ENCODE measurements around the gene CYBB.

CYBB gene

GRCh38 chrX:37817176-37817575 is 37.3 kb downstream of the CYBB start:
- no peak for TF ChIP-seq CTCF (conservative IDR thresholded peaks at IDR 0.05)

GRCh38 chrX:37817579-37817978 is 37.7 kb downstream of the CYBB start:
- no peak overlapping the region for H3K27ac ChIP-seq
- no peak for TF ChIP-seq CTCF (conservative IDR thresholded peaks at IDR 0.05)

More at GRCh38 chrX:37817176-37817575, 37.3 kb downstream of the CYBB start:
- H3K27ac ChIP-seq, result no peak overlapping the region

GRCh38 chrX:37818031-37818430 is 38.2 kb downstream of the CYBB start:
- no peak overlapping the region for H3K27ac ChIP-seq

GRCh38 chrX:37820646-37821045 is 40.8 kb downstream of the CYBB start:
- TF ChIP-seq CTCF (conservative IDR thresholded peaks at IDR 0.05), result no peak
- H3K27ac ChIP-seq, result no peak overlapping the region

More at GRCh38 chrX:37818031-37818430, 38.2 kb downstream of the CYBB start:
- no peak for TF ChIP-seq CTCF (conservative IDR thresholded peaks at IDR 0.05)

GRCh38 chrX:37824491-37825214 is 44.8 kb downstream of the CYBB start:
- H3K27ac ChIP-seq, result peak overlapping the region; percentile 75
- TF ChIP-seq CTCF (conservative IDR thresholded peaks at IDR 0.05), result no peak

GRCh38 chrX:37825215-37825842 is 45.5 kb downstream of the CYBB start:
- peak; percentile 90 for TF ChIP-seq CTCF (conservative IDR thresholded peaks at IDR 0.05)
- peak overlapping the region; percentile 75 for H3K27ac ChIP-seq

GRCh38 chrX:37829721-37830120 is 49.9 kb downstream of the CYBB start:
- no peak for TF ChIP-seq CTCF (conservative IDR thresholded peaks at IDR 0.05)
- no peak overlapping the region for H3K27ac ChIP-seq

Data from VCaP (cell line).